ENCODE measurements around the gene F2R.

DNA sequence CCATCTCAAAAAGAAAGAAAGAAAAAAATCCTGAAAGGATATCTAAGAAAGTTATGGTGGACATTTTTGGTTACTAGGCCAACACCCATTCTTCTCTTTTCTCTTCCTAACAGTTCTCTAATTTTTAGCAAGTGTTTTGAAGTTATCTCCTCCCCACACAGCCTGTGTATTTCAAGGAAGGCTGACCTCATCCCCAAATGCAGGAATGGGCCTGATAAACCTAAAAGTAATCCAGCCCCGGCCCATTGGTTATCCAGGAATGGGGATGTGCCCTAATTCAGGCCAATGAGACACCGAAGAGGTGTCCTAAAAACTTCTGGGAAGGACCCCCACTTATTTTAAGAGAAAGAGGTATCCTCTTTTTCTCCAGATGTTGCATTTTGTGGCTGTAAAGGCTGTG, 46.6 kb downstream of the F2R start:
- no peak for TF ChIP-seq TCF7L2 (IDR thresholded peaks at IDR 0.05; ENCODE audit: low read depth, low read length)
- no peak for TF ChIP-seq CEBPG (CRISPR knock-in tag; IDR thresholded peaks at IDR 0.05)
- no peak for TF ChIP-seq CEBPG (tag; conservative IDR thresholded peaks at IDR 0.05 in 1 of 2, IDR thresholded peaks at IDR 0.05 in 1 of 2)
- TF ChIP-seq SIX5 (IDR thresholded peaks at IDR 0.05; ENCODE audit: borderline replicate concordance in 1 of 2, insufficient read depth in 1 of 2, low read depth in 1 of 2, low read length in 2 of 2) = no peak
- no peak for TF ChIP-seq ZNF830 (CRISPR knock-in tag; IDR thresholded peaks at IDR 0.05)
- no peak for TF ChIP-seq FOXP1 (CRISPR knock-in tag; IDR thresholded peaks at IDR 0.05)
- no peak for TF ChIP-seq CREB3 (tag; conservative IDR thresholded peaks at IDR 0.05; ENCODE audit: low read depth)
- TF ChIP-seq, protein P1, sequence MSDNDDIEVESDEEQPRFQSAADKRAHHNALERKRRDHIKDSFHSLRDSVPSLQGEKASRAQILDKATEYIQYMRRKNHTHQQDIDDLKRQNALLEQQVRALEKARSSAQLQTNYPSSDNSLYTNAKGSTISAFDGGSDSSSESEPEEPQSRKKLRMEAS (CRISPR knock-in tag; IDR thresholded peaks at IDR 0.05) = no peak
- TF ChIP-seq, protein P2, sequence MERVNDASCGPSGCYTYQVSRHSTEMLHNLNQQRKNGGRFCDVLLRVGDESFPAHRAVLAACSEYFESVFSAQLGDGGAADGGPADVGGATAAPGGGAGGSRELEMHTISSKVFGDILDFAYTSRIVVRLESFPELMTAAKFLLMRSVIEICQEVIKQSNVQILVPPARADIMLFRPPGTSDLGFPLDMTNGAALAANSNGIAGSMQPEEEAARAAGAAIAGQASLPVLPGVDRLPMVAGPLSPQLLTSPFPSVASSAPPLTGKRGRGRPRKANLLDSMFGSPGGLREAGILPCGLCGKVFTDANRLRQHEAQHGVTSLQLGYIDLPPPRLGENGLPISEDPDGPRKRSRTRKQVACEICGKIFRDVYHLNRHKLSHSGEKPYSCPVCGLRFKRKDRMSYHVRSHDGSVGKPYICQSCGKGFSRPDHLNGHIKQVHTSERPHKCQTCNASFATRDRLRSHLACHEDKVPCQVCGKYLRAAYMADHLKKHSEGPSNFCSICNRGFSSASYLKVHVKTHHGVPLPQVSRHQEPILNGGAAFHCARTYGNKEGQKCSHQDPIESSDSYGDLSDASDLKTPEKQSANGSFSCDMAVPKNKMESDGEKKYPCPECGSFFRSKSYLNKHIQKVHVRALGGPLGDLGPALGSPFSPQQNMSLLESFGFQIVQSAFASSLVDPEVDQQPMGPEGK (CRISPR knock-in tag; IDR thresholded peaks at IDR 0.05; ENCODE audit: borderline replicate concordance) = no peak
- TF ChIP-seq, protein P3, sequence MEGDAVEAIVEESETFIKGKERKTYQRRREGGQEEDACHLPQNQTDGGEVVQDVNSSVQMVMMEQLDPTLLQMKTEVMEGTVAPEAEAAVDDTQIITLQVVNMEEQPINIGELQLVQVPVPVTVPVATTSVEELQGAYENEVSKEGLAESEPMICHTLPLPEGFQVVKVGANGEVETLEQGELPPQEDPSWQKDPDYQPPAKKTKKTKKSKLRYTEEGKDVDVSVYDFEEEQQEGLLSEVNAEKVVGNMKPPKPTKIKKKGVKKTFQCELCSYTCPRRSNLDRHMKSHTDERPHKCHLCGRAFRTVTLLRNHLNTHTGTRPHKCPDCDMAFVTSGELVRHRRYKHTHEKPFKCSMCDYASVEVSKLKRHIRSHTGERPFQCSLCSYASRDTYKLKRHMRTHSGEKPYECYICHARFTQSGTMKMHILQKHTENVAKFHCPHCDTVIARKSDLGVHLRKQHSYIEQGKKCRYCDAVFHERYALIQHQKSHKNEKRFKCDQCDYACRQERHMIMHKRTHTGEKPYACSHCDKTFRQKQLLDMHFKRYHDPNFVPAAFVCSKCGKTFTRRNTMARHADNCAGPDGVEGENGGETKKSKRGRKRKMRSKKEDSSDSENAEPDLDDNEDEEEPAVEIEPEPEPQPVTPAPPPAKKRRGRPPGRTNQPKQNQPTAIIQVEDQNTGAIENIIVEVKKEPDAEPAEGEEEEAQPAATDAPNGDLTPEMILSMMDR (IDR thresholded peaks at IDR 0.05 in 2 of 3, conservative IDR thresholded peaks at IDR 0.05 in 1 of 3; ENCODE audit: insufficient read depth in 2 of 3, low read depth in 1 of 3, low read length in 3 of 3) = no peak
- TF ChIP-seq POLR2A (conservative IDR thresholded peaks at IDR 0.05) = no peak
- TF ChIP-seq PRMT5 (CRISPR knock-in tag; IDR thresholded peaks at IDR 0.05) = no peak
- no peak for TF ChIP-seq EZH2 (IDR thresholded peaks at IDR 0.05; ENCODE audit: borderline replicate concordance, low read depth, low read length)
- TF ChIP-seq SRSF1 (IDR thresholded peaks at IDR 0.05; ENCODE audit: low read depth, low read length) = no peak
- TF ChIP-seq, protein P4, sequence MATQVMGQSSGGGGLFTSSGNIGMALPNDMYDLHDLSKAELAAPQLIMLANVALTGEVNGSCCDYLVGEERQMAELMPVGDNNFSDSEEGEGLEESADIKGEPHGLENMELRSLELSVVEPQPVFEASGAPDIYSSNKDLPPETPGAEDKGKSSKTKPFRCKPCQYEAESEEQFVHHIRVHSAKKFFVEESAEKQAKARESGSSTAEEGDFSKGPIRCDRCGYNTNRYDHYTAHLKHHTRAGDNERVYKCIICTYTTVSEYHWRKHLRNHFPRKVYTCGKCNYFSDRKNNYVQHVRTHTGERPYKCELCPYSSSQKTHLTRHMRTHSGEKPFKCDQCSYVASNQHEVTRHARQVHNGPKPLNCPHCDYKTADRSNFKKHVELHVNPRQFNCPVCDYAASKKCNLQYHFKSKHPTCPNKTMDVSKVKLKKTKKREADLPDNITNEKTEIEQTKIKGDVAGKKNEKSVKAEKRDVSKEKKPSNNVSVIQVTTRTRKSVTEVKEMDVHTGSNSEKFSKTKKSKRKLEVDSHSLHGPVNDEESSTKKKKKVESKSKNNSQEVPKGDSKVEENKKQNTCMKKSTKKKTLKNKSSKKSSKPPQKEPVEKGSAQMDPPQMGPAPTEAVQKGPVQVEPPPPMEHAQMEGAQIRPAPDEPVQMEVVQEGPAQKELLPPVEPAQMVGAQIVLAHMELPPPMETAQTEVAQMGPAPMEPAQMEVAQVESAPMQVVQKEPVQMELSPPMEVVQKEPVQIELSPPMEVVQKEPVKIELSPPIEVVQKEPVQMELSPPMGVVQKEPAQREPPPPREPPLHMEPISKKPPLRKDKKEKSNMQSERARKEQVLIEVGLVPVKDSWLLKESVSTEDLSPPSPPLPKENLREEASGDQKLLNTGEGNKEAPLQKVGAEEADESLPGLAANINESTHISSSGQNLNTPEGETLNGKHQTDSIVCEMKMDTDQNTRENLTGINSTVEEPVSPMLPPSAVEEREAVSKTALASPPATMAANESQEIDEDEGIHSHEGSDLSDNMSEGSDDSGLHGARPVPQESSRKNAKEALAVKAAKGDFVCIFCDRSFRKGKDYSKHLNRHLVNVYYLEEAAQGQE (IDR thresholded peaks at IDR 0.05; ENCODE audit: borderline replicate concordance) = no peak
- TF ChIP-seq, protein P4 (CRISPR knock-in tag; IDR thresholded peaks at IDR 0.05; ENCODE audit: low read depth) = no peak
